ENCODE results near the gene DALRD3. TPM values are rescaled to one million over a fixed set of nuclear protein-coding genes. Genes with fewer than 3 reads are reported as not detected.

DALRD3 gene
- total RNA-seq, 1 donor from 2014 or later = 45.5 TPM

GRCh38 chr3:49021213-49021812, 2.9 kb upstream of the DALRD3 start:
- H3K27me3 Mint-ChIP-seq = no peaks in the 10 kb centered on the region
- H3K9me3 Mint-ChIP-seq (ENCODE audit: low read depth) = no peaks in the 10 kb centered on the region
- DNase-seq (ENCODE audit: low spot score, unreplicated experiment) = peak; percentile 97
- peak overlapping the region; percentile 99 for H3K27ac Mint-ChIP-seq
- peaks cover 25% of the 10 kb centered on the region for H3K4me1 Mint-ChIP-seq (ENCODE audit: low read depth)
- no peak for TF ChIP-seq CTCF (IDR thresholded peaks at IDR 0.05; ENCODE audit: unreplicated experiment)
- H3K36me3 Mint-ChIP-seq (ENCODE audit: insufficient read depth) = peaks cover 10% of the 10 kb centered on the region
- peak overlapping the region; percentile 94 for H3K4me3 Mint-ChIP-seq (ENCODE audit: low read depth)

- Mint-ChIP-seq H3K9me3 (ENCODE audit: low read depth) (no peaks in the 10 kb centered on the region), H3K27me3 (no peaks in the 10 kb centered on the region), H3K4me3 (ENCODE audit: low read depth) (peak overlapping the region; percentile 94), H3K36me3 (ENCODE audit: insufficient read depth) (peaks cover 11% of the 10 kb centered on the region), H3K4me1 (ENCODE audit: low read depth) (peaks cover 25% of the 10 kb centered on the region), H3K27ac (peak overlapping the region; percentile 99)
- no peak for DNase-seq (ENCODE audit: low spot score, unreplicated experiment)
- no peak for TF ChIP-seq CTCF (IDR thresholded peaks at IDR 0.05; ENCODE audit: unreplicated experiment)
These were observed 2.2 kb upstream of the DALRD3 start for GRCh38 chr3:49020330-49021212.

- no peak for TF ChIP-seq CTCF (IDR thresholded peaks at IDR 0.05; ENCODE audit: unreplicated experiment)
- H3K27me3 Mint-ChIP-seq = no peaks in the 10 kb centered on the region
- DNase-seq (ENCODE audit: low spot score, unreplicated experiment) = no peak
- H3K4me1 Mint-ChIP-seq (ENCODE audit: low read depth) = peaks cover 25% of the 10 kb centered on the region
- H3K9me3 Mint-ChIP-seq (ENCODE audit: low read depth) = no peaks in the 10 kb centered on the region
- peak overlapping the region; percentile 94 for H3K4me3 Mint-ChIP-seq (ENCODE audit: low read depth)
- H3K36me3 Mint-ChIP-seq (ENCODE audit: insufficient read depth) = peaks cover 14% of the 10 kb centered on the region
- peak overlapping the region; percentile 95 for H3K27ac Mint-ChIP-seq
These were observed 1.6 kb upstream of the DALRD3 start for GRCh38 chr3:49019941-49020329.

- H3K27ac Mint-ChIP-seq = peak overlapping the region; percentile 93
- H3K36me3 Mint-ChIP-seq (ENCODE audit: insufficient read depth) = peaks cover 15% of the 10 kb centered on the region
- H3K9me3 Mint-ChIP-seq (ENCODE audit: low read depth) = no peaks in the 10 kb centered on the region
- DNase-seq (ENCODE audit: low spot score, unreplicated experiment) = no peak
- peak overlapping the region; percentile 94 for H3K4me3 Mint-ChIP-seq (ENCODE audit: low read depth)
- peaks cover 25% of the 10 kb centered on the region for H3K4me1 Mint-ChIP-seq (ENCODE audit: low read depth)
- no peak for TF ChIP-seq CTCF (IDR thresholded peaks at IDR 0.05; ENCODE audit: unreplicated experiment)
- no peaks in the 10 kb centered on the region for H3K27me3 Mint-ChIP-seq
These were observed 277 bp upstream of the DALRD3 start for GRCh38 chr3:49018707-49019006.

DNA sequence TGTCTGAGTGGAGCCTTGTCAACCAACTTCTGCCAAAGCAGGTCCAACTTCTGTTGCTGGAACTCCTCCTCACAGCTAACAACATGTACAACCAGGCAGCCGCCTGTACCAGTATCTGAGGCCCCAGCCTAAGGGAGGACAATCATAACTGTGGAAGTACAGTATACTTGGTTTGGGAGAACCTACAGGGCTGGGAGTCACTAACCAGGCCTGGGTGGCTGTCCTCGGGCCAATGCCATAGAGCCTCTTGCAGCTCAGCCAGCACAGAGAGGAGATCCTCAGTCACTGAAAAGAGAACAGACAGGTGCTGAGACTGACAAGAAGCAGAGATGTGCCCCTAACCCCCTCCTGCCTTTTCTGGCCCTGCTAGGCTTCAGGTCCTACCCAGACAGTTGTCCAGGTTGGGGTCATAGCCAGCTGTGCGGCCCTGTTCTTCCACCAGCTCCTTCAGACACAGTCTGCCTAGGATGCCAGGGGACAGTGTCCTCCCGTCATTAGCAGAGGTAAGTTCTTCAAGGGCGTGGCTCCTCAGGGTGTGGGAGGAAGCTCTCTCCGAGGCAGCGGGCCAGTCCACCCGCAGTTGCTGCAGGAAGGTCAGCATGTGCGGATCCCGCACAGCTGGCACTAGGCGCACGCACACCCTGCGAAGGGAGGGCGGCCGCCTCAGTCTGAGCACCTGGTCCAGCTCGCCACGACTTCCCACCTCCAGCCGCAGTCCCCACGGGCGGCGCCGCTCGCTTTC, 980 bp downstream of the DALRD3 start:
- peaks cover 12% of the 10 kb centered on the region for H3K36me3 Mint-ChIP-seq (ENCODE audit: insufficient read depth)
- H3K27ac Mint-ChIP-seq = peak overlapping the region; percentile 76
- no peak for DNase-seq (ENCODE audit: low spot score, unreplicated experiment)
- TF ChIP-seq CTCF (IDR thresholded peaks at IDR 0.05; ENCODE audit: unreplicated experiment) = no peak
- no peaks in the 10 kb centered on the region for H3K27me3 Mint-ChIP-seq
- H3K4me1 Mint-ChIP-seq (ENCODE audit: low read depth) = peaks cover 16% of the 10 kb centered on the region
- no peaks in the 10 kb centered on the region for H3K9me3 Mint-ChIP-seq (ENCODE audit: low read depth)
- peak overlapping the region; percentile 94 for H3K4me3 Mint-ChIP-seq (ENCODE audit: low read depth)

Data from progenitor cell of endocrine pancreas (in vitro differentiated cells).